Astrocyte (in vitro differentiated cells and primary cell): ENCODE results near the gene SH3BGRL2.

Experiments used
- EZH2 ChIP-seq: IDR thresholded peaks from 2 replicates; pipeline ENCODE4 v1.6.1; 2012; ENCODE audit warnings: mild to moderate bottlenecking, low read length, inconsistent platforms; ENCODE audit not compliant: insufficient read depth
- TF ChIP-seq, protein P1 (sequence below): IDR thresholded peaks from 2 replicates; pipeline ENCODE4 v1.5.1; 2011; ENCODE audit warnings: low read depth, mild to moderate bottlenecking, inconsistent platforms, low read length, moderate library complexity; ENCODE audit not compliant: insufficient read depth

DNA sequence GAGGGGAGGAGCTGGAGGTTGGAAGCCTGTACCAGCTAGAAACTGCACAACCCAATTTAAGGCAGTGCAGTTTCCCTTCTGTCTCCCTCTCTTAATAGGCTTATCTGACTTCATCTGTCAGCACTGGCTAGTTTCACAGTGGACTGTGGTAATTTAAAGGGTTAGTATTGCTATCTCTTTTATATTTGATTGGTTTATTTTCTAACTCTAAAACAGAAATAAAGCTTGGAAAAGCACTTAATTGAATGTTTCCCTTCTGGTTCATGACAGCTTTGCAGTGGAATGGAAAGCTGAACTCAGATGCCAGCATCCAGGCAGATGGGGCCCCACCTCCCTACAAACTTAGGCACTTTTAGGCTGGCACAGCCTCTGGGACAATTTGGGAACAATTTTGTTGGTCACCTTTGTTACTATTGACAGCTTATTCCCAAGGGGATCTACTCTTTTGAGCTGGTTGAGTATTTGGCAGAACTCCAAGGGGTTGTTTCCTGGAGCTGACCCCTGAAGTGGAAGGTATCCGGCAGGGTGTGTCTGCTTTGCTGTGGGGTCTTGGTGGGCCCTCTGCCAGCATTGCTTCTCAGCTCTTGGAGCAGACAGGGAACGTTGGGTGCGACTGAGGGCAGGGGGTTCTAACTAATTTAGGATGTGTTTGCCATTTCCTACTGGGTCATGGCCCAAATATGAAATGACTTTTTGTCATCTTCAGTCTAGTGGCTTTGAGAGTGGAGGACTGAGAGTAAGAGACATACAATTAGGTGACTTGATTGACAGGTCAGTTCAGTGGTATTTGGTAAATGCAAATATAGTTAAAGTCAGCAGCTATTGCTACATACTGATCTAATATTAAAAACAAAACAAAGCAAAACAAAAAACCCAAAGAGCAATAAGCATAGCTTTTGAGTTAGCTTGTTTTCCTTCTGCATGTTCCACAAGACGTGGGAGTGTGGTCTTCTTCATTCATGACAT, 9.3 kb downstream of the SH3BGRL2 start:
- TF ChIP-seq, protein P1, sequence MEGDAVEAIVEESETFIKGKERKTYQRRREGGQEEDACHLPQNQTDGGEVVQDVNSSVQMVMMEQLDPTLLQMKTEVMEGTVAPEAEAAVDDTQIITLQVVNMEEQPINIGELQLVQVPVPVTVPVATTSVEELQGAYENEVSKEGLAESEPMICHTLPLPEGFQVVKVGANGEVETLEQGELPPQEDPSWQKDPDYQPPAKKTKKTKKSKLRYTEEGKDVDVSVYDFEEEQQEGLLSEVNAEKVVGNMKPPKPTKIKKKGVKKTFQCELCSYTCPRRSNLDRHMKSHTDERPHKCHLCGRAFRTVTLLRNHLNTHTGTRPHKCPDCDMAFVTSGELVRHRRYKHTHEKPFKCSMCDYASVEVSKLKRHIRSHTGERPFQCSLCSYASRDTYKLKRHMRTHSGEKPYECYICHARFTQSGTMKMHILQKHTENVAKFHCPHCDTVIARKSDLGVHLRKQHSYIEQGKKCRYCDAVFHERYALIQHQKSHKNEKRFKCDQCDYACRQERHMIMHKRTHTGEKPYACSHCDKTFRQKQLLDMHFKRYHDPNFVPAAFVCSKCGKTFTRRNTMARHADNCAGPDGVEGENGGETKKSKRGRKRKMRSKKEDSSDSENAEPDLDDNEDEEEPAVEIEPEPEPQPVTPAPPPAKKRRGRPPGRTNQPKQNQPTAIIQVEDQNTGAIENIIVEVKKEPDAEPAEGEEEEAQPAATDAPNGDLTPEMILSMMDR = no peak
- TF ChIP-seq EZH2 = no peak
